ENCODE results near the gene CFAP20DC.
"Not testable (repeated sequence)": the region's sequence is repeated elsewhere in the genome, so short reads cannot be mapped to it uniquely, and the experiment has no call there.

The CFAP20DC gene

DNA sequence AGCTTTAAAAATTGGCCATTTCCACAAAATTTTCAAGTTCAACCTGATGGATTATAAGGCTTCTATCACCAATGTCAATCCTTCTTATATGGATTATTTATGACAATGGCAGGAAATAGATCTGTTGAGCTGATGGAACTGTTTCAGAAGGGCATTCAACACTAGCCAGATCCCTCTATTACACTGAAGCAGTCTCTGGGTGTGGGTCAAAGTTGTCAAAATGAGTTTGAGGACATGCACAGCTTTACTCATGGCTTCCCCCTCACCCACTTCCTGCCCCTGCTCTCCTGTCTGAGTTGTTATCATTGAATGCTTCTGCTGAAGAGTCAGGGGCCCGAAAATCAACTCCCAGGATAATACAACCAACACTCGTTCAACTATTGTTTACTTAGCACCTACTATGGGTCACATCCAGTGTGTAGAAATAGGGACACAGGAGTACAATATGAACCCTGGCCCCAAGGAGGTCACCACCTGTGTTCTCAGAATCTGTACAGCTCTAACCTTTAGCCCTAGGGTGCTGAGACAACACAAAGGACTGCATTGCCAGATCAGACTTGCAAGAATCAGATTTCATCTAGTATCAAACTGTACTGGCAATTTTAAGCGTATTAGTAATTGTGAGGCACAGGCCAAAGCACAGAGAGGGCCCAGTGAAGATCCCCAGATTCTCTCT lies 341.6 kb downstream of the CFAP20DC start:
- H3K4me3 ChIP-seq (ENCODE audit: low read depth, low read length), result no peak overlapping the region
- no peak for DNase-seq (ENCODE audit: low read depth)
- TF ChIP-seq, protein P1, sequence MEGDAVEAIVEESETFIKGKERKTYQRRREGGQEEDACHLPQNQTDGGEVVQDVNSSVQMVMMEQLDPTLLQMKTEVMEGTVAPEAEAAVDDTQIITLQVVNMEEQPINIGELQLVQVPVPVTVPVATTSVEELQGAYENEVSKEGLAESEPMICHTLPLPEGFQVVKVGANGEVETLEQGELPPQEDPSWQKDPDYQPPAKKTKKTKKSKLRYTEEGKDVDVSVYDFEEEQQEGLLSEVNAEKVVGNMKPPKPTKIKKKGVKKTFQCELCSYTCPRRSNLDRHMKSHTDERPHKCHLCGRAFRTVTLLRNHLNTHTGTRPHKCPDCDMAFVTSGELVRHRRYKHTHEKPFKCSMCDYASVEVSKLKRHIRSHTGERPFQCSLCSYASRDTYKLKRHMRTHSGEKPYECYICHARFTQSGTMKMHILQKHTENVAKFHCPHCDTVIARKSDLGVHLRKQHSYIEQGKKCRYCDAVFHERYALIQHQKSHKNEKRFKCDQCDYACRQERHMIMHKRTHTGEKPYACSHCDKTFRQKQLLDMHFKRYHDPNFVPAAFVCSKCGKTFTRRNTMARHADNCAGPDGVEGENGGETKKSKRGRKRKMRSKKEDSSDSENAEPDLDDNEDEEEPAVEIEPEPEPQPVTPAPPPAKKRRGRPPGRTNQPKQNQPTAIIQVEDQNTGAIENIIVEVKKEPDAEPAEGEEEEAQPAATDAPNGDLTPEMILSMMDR (IDR thresholded peaks at IDR 0.05; ENCODE audit: low read depth, low read length, missing control alignments), result no peak

DNA sequence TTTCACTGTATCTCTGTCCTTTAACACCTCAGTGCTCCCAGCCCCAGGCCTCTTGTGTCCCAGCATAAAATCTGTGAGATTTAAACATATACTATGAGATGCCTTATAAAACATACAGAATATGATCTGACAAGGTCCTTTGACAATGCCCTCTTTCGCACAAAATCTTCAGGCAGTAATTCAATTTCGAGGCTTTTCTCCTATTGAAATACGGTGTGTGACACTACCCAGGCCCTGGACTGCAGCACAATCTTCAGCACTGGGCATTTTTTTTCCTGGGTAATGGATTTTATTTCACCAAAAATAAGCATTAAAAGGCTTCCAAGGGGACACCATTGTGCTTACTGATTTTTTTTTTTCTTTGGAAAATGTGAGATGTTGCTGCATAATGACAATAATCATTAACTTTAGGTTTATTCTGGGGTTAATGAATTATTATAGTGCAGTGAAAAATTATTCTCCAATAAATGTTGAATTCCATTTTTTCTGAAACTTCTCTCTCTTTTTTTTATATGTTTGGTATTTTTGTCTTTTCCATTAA lies 342.4 kb downstream of the CFAP20DC start:
- DNase-seq (ENCODE audit: low read depth), result no peak
- TF ChIP-seq, protein P1 (IDR thresholded peaks at IDR 0.05; ENCODE audit: low read depth, low read length, missing control alignments), result no peak

DNA sequence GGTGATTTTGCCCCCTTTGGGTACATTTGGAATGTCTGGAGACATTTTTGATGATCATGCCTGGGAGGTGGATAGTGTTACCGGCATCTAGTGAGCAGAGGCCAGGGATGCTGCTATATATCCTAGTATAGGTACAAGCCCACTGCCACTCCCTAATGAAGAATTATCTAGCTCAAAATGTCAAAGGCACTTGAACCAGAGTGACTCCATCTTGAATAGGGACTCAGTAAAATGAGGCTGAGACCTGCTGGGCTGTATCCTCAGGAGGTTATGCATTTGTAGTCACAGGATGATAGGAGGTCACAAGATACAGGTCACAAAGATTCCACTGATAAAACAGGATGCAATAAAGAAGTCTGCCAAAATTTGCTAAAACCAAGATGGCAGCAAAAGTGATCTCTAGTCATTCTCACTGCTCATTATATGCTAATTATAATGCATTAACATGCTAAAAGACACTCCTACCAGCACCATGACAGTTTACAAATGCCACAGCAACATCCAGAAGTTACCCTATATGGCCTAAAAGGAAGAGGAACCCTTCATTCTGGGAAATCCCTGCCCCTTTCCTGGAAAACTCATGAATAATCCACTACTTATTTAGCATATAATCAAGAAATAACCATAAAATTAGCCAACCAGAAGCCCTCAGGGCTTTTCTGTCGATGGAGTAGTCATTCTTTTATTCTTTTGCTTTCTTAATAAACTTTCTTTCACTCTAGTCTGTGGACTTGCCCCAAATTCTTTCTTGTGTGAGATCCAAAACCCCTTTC lies 343.2 kb downstream of the CFAP20DC start:
- DNase-seq (ENCODE audit: low read depth), result no peak
- no peak overlapping the region for H3K4me3 ChIP-seq (ENCODE audit: low read depth, low read length)
- TF ChIP-seq, protein P1 (IDR thresholded peaks at IDR 0.05; ENCODE audit: low read depth, low read length, missing control alignments), result no peak

More for the DNA sequence above, 342.4 kb downstream of the CFAP20DC start:
- H3K4me3 ChIP-seq (ENCODE audit: low read depth, low read length), result no peak overlapping the region

DNA sequence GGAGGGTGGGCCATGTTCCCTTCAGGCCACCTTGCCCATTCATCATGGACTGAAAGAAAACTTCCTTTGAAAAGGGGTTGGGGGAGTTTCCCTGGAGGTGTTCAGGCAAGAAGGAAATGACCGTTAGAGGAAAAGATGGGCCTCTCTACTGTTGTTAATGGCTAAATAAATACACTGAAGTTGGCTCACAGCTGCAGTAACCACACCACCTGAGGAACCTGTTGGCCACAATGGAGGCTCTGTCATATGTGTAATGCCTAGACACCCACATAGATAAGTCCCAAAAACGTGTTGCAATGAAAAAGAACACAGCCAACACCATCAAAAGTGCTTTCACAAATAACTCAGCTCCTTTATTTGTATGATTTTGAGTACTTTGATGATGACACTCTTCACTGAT lies 345.1 kb downstream of the CFAP20DC start:
- DNase-seq (ENCODE audit: low read depth), result no peak
- TF ChIP-seq, protein P1 (IDR thresholded peaks at IDR 0.05; ENCODE audit: low read depth, low read length, missing control alignments), result no peak
- H3K4me3 ChIP-seq (ENCODE audit: low read depth, low read length), result no peak overlapping the region

DNA sequence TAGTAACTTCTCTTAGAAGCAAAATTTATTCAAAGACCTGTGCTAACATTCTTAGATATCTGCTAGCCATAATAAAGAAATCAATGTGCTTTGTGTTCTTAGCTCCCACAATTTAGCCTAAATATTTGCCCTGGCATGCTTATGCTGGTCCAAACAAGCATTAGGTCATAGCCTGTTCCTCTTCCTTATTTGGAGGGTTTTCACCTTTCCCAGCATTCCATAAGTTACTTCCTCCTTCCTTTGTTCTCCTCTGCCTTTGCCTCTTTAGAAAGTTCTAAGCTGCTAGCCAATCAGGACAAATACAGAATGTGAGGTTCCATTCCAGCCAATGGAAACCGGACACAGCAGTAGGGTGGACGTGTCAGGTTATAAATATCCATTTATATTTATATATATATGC lies 345.5 kb downstream of the CFAP20DC start:
- H3K4me3 ChIP-seq (ENCODE audit: low read depth, low read length); DNase-seq (ENCODE audit: low read depth): not testable (repeated sequence)

DNA sequence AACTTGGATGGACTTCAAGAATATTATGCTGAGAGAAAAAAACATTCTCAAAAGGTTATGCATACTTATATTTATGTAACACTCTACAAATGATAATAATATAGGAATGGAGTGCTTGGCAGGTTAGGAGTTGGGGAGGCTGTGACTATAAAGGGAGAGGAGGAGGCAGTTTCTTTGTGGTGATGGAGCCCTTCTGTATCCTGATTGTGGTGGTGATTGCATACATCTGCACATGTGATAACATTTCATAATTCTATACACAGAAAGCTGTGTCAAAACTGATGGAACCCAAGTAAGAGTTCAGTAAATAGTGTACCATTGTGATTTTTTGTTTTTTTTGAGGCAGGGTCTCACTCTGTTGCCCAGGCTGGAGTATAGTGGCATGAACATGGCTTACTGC lies 351.6 kb downstream of the CFAP20DC start:
- TF ChIP-seq, protein P1 (IDR thresholded peaks at IDR 0.05; ENCODE audit: low read depth, low read length, missing control alignments), result no peak
- H3K4me3 ChIP-seq (ENCODE audit: low read depth, low read length), result no peak overlapping the region
- no peak for DNase-seq (ENCODE audit: low read depth)

DNA sequence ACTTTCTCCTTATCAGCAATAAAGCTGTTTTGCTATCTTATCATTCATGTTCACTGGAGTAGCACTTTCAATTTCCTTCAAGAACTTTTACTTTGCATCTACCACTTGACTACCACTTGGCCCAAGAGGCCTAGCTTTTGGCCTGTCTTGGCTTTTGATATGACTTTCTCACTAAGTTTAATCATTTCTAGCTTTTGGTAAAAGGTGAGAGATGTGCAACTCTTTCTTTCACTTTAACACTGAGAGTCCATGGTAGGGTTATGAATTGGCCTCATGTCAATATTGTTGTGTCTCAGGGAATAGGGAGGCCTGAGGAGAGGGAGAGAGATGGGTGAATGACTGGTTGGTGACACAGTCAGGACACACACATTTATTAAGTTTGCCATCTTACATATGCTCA lies 352.3 kb downstream of the CFAP20DC start:
- H3K4me3 ChIP-seq (ENCODE audit: low read depth, low read length), result no peak overlapping the region
- DNase-seq (ENCODE audit: low read depth), result no peak
- TF ChIP-seq, protein P1 (IDR thresholded peaks at IDR 0.05; ENCODE audit: low read depth, low read length, missing control alignments), result no peak

DNA sequence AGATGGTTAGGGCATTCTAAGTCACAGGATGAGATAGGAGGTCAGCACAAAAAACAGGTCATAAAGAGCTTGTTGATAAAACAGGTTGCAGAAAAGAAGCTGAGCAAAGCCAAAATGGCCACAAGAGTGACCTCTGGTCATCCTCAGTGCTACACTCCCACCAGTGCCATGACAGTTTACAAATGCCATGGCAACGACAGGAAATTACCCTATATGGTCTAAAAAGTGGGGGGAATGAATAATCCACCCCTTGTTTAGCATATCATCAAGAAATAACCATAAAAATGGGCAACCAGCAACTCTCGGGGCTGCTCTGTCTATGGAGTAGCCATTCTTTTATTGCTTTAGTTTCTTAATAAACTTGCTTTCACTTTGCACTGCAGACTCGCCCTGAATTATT lies 353.0 kb downstream of the CFAP20DC start:
- not testable (repeated sequence) for DNase-seq (ENCODE audit: low read depth); H3K4me3 ChIP-seq (ENCODE audit: low read depth, low read length)

Data from GM12864 (cell line).